Rectal smooth muscle tissue (tissue), 1 donor: ENCODE data around the gene RUNDC1.
"Not testable (repeated sequence)": the region's sequence is repeated elsewhere in the genome, so short reads cannot be mapped to it uniquely, and the experiment has no call there.

Experiments
- H3K27ac ChIP-seq: one replicate; pipeline ENCODE4 v1.7.0; 2013; ENCODE audit warnings: low read depth, low read length, inconsistent platforms
- H3K27me3 ChIP-seq: one replicate; pipeline ENCODE4 v1.7.0; 2013; ENCODE audit warnings: low read length; ENCODE audit not compliant: control insufficient read depth, insufficient read depth
- H3K36me3 ChIP-seq: one replicate; pipeline ENCODE4 v1.7.0; 2013; ENCODE audit warnings: low read length; ENCODE audit not compliant: control insufficient read depth, insufficient read depth
- H3K4me1 ChIP-seq: one replicate; pipeline ENCODE4 v1.7.0; 2013; ENCODE audit warnings: low read length; ENCODE audit not compliant: control insufficient read depth, insufficient read depth
- H3K4me3 ChIP-seq: one replicate; pipeline ENCODE4 v1.7.0; 2013; ENCODE audit warnings: low read length
- H3K9ac ChIP-seq: one replicate; pipeline ENCODE4 v1.7.0; 2013; ENCODE audit warnings: low read length

The RUNDC1 gene

DNA sequence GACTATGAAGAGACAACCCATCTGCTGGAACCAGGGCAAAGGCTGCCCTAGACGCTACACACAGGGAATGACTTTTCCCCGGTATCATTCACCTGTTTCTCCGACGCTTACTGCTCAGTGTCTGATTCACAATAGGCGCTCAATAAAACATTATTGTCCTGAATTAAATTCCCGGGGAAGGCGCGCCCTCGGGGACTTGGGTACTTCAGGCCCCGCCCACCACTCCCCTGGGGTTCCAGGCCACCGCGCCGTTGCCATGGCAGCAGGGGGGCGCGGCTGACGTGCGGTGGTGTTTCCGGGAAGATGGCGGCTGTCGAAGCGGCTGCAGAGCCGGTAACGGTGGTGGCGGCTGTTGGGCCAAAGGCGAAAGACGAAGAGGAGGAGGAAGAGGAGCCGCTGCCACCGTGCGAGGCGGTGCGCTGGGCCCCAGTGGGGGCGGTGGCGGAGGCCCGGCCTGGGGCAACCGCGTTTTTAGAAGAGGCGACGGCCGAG, at the start of gene RUNDC1:
RUNDC1 (plus strand) TSS at position 292 of the 492 bp plus-strand sequence; CDS start at position 304, 12 bp downstream.
- H3K4me3 ChIP-seq, result peak within 1 kb of the TSS; percentile 72
- peak within 1 kb of the TSS; percentile 78 for H3K9ac ChIP-seq
- H3K36me3 ChIP-seq, result no peaks in the 10 kb centered on the region
- no peaks in the 10 kb centered on the region for H3K27me3 ChIP-seq
- H3K27ac ChIP-seq, result peak within 1 kb of the TSS; percentile 84
- peaks cover 15% of the 10 kb centered on the region for H3K4me1 ChIP-seq

- H3K27me3 ChIP-seq, result no peaks in the 10 kb centered on the region
- no peaks in the 10 kb centered on the region for H3K36me3 ChIP-seq
- H3K4me1 ChIP-seq, result no peaks in the 10 kb centered on the region
- H3K27ac ChIP-seq, result no peak overlapping the region
- H3K4me3 ChIP-seq, result no peak overlapping the region
- no peak overlapping the region for H3K9ac ChIP-seq
Observed at GRCh38 chr17:42937712-42938596, 42.4 kb upstream of the RUNDC1 start.

DNA sequence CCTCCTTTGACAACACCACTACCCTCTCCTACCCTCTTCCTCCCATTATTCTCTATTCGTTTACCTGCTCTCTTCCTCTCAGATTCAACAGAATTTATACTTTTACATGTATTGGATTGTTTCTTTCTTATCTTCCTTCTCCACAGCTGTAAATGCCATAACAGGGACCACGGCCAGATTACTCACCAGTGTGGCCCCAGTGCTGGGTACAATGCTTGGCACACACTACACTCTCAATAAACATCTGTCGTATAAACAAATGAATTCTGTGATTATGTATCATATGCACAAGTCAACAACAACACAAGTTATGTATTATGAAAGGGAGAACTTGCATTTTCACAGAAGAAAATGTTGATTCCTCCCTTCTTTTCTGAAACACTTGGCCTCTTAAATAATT, 36.2 kb upstream of the RUNDC1 start:
- Histone ChIP-seq H3K9ac (no peak overlapping the region), H3K4me1 (no peaks in the 10 kb centered on the region), H3K4me3 (no peak overlapping the region), H3K27me3 (no peaks in the 10 kb centered on the region), H3K36me3 (no peaks in the 10 kb centered on the region), H3K27ac (no peak overlapping the region)

DNA sequence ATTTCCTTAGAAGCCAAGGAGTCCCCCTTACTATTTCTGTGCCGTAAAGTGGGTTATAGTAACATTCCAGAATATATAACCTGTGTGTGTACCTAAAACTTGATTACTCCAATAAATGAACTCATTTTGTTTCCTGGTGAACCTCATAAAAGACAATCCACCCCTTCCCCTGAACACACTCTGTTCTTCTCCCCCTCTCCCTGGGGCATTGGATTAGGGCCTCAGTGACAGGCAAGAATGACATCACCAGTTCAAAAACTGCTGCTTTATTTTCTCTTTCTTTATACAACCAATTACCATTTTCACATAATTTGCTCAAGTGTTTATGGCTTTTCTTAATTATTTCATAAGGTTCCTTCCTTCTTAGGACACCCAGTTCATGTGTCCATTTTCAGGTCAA, 33.6 kb upstream of the RUNDC1 start:
- Histone ChIP-seq H3K27me3 (no peaks in the 10 kb centered on the region), H3K4me3 (no peak overlapping the region), H3K36me3 (peaks cover under 1% of the 10 kb centered on the region), H3K27ac (no peak overlapping the region), H3K4me1 (no peaks in the 10 kb centered on the region), H3K9ac (no peak overlapping the region)

GRCh38 chr17:42950044-42950783, 30.2 kb upstream of the RUNDC1 start:
- Histone ChIP-seq H3K27ac (no peak overlapping the region), H3K4me1 (no peaks in the 10 kb centered on the region), H3K9ac (no peak overlapping the region), H3K4me3 (no peak overlapping the region), H3K27me3 (no peaks in the 10 kb centered on the region), H3K36me3 (peaks cover 11% of the 10 kb centered on the region)

GRCh38 chr17:42953669-42954068, 26.7 kb upstream of the RUNDC1 start:
- Histone ChIP-seq H3K27me3 (no peaks in the 10 kb centered on the region), H3K4me1 (no peaks in the 10 kb centered on the region), H3K36me3 (peaks cover 26% of the 10 kb centered on the region), H3K4me3 (no peak overlapping the region), H3K9ac (no peak overlapping the region), H3K27ac (no peak overlapping the region)

DNA sequence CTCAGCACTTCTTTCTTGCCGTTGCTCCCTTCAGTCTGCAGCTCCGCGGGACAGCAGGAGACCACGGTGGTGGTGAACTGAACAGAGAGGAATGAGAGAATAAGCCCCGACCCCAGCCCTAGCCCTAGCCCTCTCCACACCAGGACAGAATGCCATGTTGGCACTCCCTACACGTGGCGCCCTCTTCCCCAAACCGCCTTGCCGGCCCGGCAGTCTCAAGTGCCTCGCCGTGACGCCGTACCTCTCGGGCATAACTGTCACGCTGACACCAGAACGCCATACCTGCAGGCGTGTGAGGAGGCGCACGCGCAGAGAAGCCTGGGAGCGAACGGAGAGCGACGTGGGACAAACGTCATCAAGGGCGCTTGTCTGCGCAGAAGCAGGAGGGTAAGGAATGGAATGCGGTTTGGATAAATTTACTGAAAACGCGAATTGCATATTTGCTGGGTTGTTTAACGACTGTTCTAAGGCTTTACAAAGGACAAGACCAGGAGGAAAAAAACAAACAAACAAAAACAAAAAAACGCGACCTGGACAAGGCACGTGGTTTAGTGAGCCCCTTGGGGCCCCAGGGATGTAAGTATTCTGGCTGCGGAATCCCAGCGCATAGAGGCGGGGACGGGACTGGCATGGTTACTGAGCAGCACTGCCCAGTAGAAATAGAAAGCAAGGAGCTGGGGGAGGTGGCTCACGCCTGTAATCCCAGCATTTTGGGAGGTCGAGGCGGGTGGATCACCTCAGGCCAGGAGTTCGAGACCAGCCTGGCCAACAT, 16.0 kb upstream of the RUNDC1 start, which contains the start of gene AARSD1:
AARSD1 (minus strand) TSS at position 294 of the 772 bp plus-strand sequence; CDS start at position 280, 14 bp downstream.
- peaks cover 2% of the 10 kb centered on the region for H3K4me1 ChIP-seq
- no peaks in the 10 kb centered on the region for H3K27me3 ChIP-seq
- peaks cover 16% of the 10 kb centered on the region for H3K36me3 ChIP-seq
- H3K4me3 ChIP-seq, result peak within 1 kb of the TSS; percentile 81
- peak within 1 kb of the TSS; percentile 76 for H3K27ac ChIP-seq
- H3K9ac ChIP-seq, result peak within 1 kb of the TSS; percentile 64

DNA sequence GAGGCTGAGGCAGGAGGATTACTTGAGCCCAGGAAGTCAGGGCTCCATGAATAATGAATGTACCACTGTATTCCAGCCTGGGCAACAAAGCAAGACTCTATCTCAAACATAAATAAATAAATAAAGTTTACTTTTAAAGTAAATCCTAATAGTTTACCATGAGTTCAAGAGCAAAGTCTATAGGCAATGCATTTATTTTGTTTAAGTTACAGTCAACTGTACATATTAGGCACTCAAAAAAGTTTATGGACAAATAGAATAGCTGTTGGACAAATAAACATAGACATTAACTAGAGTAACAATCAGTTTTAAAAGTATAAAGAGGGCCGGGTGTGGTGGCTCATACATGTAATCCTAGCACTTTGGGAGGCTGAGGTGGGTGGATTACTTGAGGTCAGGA, 12.4 kb upstream of the RUNDC1 start:
- Histone ChIP-seq H3K9ac (no peak overlapping the region), H3K4me1 (peaks cover 2% of the 10 kb centered on the region), H3K27ac (no peak overlapping the region), H3K36me3 (no peaks in the 10 kb centered on the region), H3K4me3 (no peak overlapping the region), H3K27me3 (no peaks in the 10 kb centered on the region)

DNA sequence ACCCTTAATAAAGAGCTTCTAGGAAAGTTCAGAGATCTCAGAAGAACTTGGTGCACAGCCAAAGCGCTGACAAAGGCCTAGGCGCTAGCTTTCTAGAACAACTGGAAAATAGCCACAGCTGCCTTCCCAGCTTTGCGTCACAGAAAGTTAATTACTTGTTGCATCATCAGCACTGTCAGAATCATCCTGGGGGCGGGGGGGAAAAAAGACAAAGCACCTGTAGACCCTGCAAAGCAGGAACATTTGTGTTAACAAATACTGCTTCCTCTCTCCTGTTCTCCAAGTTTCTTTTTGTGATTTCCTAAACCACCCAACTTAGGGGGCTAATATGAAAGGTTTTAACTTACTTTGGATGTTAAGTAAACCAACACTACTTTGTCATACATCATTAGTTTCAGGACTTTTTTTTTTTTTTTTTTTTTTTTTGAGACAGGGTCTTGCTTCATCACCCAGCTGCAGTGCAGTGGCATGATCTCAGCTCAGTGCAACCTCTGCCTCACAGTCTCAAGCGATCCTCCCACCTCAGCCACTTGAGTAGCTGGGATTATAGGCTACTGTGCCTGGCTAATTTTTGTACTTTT, 11.3 kb upstream of the RUNDC1 start:
- H3K36me3 ChIP-seq, result no peaks in the 10 kb centered on the region
- no peak overlapping the region for H3K4me3 ChIP-seq
- H3K27me3 ChIP-seq, result no peaks in the 10 kb centered on the region
- no peak overlapping the region for H3K27ac ChIP-seq
- H3K9ac ChIP-seq, result no peak overlapping the region
- H3K4me1 ChIP-seq, result no peaks in the 10 kb centered on the region

DNA sequence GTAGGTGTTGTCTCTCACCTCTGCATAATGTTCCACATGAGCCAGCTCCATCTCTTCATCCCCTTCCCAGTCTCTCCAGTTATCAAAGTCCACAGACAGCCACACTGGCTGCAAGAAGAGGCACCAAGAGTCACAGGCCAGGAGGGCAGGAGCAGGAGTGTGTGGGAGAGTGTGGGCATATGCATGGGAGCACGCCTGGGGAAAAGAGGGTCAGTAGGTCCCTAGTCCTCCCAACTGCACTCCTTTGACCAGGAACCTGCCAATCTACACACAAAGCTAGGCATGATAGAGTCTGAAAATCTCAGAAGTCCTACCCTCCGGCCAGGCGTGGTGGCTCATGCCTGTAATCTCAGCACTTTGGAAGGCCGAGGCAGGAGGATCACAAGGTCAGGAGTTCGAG, 8.8 kb upstream of the RUNDC1 start:
- Histone ChIP-seq H3K4me3 (no peak overlapping the region), H3K36me3 (no peaks in the 10 kb centered on the region), H3K27me3 (no peaks in the 10 kb centered on the region), H3K27ac (no peak overlapping the region), H3K4me1 (no peaks in the 10 kb centered on the region), H3K9ac (no peak overlapping the region)

DNA sequence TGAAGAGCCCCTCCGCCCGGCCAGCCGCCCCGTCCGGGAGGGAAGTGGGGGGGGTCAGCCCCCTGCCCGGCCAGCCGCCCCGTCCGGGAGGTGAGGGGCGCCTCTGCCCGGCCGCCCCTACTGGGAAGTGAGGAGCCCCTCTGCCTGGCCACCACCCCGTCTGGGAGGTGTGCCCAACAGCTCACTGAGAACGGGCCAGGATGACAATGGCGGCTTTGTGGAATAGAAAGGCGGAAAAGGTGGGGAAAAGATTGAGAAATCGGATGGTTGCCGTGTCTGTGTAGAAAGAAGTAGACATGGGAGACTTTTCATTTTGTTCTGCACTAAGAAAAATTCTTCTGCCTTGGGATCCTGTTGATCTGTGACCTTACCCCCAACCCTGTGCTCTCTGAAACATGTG, 7.0 kb upstream of the RUNDC1 start:
- H3K27me3 ChIP-seq, H3K36me3 ChIP-seq, H3K9ac ChIP-seq, H3K4me1 ChIP-seq, H3K4me3 ChIP-seq, H3K27ac ChIP-seq: not testable (repeated sequence)

GRCh38 chr17:42975265-42975664, 5.1 kb upstream of the RUNDC1 start:
- Histone ChIP-seq H3K9ac (no peak overlapping the region), H3K4me1 (peaks cover 7% of the 10 kb centered on the region), H3K4me3 (no peak overlapping the region), H3K27ac (no peak overlapping the region), H3K36me3 (no peaks in the 10 kb centered on the region), H3K27me3 (no peaks in the 10 kb centered on the region)
